Dermis microvascular lymphatic vessel endothelial cell (primary cell): ENCODE results near the gene TST. TPM values are rescaled to one million over a fixed set of nuclear protein-coding genes. Genes with fewer than 3 reads are reported as not detected.

Experiments
- DNase-seq, 2 donors: peaks; one replicate each; pipeline versions ENCODE4 v3.0.0 to v3.0.0-alpha.2; 2010; ENCODE audit warnings: low read depth in 2 of 2
- total RNA-seq: library from RNA; depleted of rRNA; stranded (reverse); fragments of >200 nt; gene quantifications from 2 replicates; pipeline ENCODE4 v1.2.1, GENCODE V29; 2014

TST gene
- 50.2 and 62.0 TPM in 2 replicates for total RNA-seq

DNA sequence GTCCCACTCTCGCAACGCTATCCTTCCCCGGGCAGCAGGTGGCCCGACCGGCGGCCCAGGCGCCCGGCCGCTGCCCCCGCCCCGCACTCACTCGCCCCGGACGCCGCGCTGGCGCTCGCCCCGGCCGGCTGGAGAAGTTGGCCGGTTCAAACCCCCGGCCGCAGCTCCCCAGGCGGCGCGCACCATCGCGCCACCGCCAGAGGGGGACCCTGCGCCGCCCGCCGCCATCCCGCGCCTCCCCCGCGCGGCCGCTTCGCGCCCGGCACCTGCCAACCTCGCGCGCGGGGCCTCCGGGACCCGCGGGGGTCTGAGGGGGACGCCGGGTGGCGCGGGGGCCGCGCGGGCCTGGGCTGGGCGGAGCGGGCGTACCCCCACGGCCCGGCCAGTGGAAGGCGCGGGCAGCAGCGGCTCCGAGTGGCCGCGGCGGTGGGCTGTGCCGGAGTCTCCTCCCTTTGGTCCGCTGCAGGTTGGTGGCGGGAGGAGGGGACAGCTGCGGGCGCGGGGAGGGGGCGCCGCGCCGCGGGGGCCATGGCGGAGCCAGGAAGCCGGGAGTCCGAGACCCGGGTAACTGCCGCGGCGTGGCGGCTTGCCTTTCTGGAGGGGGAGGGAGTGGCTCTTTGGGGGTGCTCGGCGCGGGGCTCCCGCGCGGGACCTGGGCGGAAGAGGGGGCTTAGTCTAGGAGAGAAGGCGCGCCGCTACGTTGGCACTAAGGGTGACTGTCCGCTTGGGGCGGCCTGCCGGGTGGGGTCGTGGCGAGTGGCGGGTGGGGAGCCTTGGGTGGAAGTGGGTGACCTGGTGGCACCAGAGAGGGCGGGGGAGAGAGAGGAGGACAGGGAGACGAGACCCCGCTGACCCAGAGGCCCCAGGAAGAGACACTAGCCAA, at the start of gene TST, which contains the start of gene MPST:
Gene TST (minus strand): TSS at position 139 of the 883 bp plus-strand sequence. CDS start 715 bp downstream, outside the sequence.
Gene MPST (plus strand): TSS at position 434 of the 883 bp plus-strand sequence. CDS start 95 bp downstream, at position 529.
- peak; percentile 49 to 87 for DNase-seq

DNA sequence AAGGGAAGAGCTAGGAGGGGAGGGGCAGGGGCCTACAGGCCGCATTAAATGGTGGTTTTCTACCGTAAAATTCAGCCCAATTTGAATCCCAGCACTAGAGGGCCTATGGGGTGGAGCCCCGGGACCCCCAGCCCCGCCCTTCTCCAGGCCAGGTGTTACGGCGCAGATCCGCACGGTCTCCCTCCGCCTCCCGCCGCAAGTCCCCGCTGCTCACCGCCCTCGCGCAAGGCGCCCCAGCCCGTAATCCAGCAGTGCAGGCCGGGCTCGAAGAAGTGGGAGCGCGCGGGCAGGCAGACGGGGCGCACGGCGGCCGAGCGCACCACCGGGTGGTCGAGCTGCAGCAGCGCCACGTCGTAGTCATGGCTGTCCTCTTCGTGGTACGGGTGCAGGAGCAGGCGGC, 49.6 kb upstream of the TST start:
- no peak for DNase-seq

DNA sequence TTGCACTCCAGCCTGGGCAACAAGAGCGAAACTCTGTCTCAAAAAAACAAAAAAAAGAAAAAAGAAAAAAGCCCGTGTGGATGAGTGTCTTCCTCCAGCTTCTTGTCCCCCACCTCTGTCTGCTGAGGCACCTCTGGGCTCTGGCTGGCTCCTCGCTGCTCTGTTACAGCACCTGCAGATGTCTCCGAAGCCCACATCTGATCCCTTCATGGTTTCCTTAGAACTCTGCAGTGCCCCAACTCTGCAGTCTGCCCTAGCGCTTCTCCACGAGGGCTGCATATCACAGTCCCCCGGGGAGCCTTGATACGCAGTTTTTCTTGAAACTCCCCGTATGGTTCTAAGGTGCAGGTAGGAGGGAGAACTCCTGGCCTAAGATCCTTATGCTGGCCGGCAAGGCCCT, 48.2 kb upstream of the TST start:
- no peak for DNase-seq

DNA sequence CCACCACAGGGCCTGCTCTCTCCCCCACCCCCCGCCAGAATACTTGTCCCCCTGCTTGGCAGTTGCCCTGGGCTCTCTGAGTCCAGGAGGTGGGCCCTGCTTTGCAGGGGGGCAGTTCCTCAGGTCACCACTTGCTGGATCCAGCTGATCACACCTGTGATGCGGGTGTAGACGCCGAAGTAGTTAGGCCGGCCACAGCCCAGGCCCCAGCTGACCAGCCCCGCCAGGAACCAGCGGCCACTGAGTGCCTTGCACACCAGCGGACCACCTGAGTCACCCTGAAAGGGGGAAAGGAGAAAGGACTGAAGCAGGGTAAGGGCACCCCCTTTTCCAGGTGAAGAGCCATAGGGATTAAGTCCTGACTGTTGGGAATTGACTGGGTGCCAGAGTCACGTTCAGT, 46.7 kb upstream of the TST start:
- no peak for DNase-seq

DNA sequence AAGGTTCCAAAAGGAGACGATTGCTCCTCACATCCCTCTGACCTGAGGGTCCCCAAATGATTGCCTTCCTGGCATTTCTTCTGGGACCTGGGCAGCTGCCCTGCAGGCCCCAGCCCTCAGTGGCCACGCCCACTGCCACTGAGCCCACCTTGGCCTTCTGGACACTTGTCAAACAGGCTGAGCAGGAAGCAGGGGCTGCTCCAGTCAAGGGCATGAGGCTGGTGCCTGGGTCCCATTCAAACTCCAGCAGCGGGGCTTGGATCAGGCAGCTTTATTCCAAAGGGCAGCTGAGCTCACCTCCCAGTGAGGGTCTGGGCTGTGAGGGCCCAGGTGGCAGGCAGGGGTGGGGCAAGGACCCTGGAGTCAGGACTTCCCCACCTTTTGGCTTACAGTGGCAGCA, 45.9 kb upstream of the TST start:
- no peak for DNase-seq

DNA sequence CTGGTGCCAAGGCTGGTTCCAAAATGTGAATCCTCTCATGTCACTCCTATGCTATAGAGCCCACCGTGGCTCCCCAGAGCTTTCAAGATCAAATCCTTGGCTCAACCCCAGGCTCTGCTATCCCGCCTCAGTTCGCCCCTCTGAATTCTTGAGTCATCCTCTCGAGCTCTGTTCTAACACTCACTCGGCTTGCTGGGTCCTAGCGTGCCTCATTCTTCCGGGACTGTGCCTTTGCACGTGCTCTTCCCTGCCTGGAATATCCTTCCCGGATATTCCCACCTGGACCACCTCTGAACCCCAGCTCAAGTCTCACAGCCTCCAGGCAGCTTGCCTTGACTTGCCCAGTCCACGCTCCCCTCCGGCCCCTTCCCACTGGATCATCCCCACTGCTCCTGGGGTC, 45.3 kb upstream of the TST start:
- no peak for DNase-seq

DNA sequence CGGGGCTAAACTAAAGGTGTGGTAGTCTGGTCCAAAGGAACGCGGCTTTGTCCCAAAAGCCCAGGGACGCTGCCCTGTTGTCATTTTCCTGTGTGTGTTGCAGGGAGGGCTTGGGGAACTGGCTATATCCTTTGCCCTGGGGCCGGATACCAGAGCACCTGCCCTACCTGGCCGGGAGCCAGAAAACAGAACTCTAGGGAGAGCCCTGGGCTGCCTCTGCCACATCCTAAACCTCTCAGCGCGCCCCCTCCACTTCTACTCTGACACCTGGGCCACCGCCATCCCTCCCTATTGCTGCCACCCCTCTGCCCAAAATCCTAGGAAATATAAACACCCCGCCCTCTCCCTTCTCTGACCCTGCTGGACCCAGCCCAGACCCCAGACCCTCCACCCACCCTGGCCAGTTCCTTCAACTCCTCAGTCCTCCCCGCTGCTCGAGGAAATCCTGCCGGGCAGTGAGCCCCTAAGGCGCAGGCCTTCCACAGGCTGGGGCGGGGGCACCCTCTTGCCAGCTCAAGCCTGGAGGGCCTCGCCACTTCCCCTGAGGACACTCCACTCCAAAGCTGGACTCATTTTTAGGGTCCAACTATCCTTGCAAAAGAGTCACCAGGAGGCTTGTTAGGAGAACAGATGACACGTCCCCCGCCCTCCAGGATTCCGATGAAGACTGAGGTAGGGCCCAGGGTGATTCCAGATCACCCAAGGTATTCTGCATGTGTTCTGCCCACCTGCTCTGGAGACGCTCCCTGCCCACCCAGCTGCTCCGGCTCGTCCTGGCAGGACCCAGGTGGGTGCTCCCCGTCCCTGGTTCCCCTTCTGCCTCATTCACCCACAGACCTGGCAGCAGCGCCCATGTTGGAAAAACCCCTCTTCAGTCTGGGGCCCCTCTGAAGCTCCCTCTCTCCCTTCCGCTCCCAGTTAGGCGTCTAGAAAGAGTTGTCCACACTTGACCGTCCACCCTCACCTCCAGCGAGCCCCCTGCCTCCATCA, 44.5 kb upstream of the TST start:
- no peak for DNase-seq

DNA sequence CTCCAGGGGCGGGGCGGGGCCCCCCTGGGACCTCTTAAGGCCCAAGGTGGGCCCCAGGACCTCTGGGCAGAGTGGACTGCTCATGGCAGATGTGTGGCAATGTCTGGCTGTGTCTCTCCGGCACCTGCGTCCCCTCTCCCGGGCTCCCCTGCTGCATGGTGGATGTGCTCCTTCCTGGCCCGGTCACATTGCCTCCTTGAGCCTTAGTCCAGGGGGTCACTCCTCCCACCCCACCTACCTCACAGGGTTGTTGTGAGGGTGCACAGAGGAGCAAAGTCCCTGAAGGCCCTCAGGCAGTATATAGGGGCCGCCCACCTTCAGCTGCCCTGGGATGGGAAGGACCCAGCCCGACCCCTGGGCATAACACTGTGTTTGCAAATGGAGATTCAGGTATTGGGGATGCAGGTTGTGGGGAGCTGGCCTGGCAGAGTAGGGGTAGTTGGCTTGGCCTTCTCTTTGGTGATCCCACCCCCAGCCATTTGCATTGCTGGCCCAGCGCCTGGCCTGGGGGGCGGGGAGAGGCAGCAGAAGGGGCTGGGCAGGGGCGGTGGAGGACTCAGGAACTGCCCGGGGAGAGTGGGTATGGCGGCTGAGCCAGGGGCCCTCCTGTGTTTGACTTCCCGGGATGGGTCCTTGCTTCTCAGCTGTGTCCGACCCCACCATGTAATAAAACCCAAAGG, 43.6 kb upstream of the TST start:
- no peak for DNase-seq

DNA sequence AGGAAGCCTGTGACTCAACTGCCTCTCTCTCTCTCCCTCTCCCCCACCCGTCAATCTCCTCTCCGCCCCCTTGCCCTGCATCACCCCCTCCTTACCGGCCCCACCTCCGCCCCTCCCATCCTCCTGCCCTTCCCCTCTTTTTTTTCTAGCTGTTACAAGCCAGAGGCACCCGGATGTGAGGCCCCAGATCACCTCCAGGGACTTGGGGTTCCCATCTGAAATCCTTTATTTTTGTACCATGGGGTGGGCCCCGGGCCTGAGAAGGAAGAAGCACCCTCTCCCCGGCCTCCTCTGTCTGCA, 43.1 kb upstream of the TST start:
- DNase-seq, result no peak

DNA sequence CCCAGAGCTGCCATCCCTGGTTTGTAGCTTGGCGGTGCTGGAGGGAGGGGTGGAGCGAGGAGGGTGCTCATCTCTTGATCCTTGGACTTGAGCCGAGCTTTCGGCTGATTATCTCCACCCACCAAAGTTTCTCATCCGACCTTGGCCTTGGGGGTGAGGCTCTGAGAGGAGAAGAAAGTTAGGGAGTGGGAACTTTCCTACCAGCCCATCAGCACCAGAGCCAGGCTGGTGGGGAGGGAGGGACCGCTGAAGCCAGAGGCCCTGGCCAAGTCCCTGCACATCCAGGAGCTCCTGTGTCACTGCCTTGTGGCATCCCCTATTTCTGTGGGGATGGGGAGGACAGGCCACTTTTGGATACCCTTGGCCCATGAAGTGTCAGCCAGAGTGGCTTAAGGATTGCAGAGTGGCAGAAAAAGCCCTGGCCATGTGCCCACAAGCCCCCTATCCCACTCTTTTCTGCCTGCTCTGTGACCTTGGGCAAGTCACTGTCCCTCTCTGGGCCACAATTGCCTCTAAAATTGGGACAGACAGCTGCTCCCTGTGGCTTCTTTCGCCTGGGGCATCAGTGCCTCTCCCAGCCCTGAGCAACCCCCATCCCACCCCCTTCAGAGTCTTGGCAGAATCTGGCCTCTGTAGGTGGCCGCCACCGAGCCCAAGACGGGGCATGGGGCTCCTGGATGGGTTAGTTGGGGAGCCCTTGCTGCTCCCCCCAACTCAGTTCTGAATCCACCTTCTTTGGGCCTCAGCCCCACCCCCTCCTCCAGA, 42.5 kb upstream of the TST start:
- no peak for DNase-seq

DNA sequence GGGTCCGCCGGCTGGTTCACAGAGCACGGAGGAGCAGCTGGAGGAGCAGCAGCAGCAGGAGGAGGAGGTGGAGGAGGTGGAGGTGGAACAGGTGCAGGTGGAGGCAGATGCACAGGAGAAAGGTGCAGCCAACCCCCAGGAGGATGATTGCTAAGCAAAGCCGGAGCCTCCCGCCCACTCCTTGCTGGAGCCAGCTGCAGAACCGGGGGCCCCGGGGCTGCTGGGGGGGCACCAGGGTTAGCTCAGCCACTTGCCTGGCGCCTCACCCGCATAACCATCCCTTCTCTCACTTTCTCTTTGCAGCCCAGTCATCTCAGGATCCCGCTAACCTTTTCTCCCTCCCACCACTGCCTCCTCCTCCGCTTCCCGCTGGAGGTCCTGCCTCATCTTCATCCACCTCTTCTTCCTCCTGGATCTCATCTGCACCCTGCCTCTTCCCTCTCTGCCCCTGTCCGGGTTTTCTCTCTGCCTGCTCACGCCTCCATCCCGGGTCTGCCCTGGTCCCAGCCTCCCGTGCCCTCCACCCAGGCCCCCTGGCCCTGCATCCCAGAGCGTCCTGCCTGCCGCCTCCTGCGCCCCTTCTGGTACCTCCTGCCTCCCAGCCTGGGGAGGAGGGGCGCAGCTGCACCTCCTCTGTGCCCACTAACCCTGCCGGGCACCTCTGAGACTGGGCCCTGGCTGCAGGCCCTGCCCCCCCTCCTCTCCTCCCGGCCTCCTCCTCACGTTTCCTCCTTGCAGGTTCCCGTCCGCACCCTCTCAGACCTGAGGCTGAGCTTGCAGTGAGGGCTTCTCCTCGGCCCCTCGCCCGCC, 41.8 kb upstream of the TST start:
- DNase-seq, result no peak

DNA sequence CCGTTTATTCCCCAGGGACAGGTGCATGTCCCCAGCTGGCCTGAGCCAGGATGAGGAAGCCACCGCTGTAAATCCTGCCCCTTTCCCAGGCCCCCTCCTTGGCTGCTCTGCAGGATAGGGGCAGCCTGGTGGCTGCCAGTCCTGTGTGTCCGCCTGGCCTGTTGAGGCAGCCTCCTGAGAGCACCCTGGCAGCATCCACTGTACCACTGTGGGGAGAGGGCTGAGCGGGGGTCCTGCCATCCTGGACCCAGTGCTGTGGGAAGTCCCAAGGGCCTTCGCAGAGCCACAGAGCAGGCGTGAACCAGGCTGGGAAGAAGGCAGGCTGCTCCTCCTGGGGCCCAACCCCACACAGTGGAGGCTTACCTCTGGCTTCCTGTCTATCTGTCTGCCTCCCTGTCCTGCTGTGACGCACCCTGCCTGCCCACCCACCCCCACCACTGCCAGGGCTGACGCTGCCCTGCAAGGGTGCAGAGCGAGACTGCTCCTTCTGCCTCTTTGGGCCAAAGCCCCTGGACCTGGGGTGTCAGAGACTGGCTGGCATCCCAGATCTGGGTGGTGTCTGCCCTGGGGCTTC, 40.7 kb upstream of the TST start:
- DNase-seq, result no peak

DNA sequence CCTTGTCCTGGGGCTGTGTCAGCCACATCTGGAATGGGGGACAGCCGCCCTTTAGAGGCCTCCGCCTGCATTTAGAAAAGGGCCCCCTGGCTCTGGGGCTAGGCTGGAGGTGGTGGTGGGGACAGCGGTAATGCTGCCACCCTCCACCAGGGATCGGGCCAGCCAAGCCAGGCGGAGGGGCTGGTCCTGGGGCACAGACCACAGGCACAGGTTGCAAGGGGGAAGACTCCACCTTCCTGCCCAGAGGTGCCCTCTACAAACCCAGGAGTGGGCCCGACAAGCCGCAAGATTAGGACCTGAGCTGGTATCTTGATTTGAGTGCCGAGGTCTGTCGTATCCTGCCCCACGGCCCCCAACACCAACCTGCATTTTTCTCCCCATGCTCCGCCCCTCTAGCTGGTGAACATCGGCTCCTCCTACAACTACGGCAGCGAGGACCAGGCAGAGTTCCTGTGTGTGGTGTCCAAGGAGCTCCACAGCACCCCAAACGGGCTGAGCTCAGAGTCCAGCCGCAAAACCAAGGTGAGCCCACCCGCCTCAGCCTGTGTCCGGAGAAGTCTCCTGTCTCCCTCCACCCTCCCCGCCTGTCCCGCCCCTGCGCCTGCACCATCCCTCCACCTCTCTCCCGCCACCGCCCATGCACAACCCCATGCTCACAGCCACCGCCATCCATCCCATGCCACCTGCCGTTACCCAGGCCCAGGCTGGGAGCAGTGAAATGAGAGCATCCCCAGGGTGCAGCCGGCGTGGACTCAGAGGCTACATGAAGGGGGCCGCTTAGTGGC, 39.9 kb upstream of the TST start:
- DNase-seq, result no peak

DNA sequence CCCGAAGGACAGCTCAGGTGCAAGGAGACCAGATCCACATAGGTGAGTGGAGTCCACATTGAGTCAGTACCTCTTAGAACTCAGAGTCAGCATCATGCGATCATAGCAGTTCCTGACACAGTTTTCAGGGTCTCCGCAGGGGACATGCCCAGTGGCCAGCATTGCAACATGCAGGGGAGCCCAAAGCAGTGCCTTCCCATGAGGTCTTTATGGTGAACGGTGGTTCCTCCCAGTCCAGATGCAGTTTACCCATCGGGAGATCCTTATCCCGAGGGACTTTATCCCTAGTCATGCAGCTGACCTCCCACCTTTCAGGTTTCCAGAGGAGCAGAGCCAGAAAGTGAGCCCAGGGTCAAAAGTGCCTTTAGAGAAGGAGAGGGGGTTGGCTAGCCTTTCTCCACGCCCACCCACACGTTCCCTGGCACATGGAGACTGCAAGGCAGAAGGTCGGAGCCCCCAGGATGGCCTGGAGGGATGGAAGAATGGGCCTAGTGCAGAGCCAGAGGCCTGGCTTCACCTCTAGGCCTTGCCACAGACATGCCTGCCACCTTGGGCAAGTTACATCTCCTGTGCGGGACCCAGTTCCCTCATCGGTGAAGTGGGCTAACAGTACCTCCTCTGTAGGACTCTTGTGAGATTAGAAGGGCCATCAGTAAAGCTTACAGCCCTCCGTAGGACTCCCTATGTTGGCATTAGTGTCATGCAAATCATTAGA, 38.7 kb upstream of the TST start:
- DNase-seq, result no peak

DNA sequence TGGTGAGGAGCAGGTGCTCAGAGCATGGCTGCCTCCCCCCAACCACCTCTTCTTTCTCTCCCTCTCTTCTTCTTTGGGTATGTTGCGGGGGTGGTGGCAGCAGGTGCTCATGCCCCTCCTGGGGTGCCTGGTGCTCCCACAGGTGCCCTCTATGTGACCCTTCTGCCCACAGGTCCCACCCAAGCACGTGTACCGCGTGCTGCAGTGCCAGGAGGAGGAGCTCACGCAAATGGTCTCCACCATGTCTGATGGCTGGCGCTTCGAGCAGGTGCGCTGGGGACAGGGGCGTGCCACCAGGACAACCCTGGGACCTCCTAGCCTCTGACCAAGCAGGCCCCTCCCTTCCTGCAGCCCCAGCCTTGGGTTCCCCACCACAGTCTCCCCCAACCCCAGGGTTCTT, 38.0 kb upstream of the TST start:
- no peak for DNase-seq

DNA sequence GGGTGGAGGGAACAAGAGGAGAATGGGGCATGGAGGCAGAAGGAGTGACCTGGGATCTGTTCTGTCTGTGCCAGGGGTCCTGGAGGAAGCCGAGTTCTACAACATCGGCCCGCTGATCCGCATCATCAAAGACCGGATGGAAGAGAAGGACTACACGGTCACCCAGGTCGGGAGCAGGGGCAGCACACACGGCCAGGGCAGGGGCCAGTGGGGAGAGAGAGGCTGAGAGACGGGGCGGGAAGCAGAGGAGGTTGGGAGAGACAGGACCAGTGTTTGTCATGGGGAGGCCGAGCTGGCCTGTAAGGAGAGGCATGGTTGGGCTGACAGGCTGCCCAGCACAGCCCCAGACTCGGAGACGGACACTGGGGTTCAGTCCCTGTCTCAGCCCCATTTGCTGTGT, 37.0 kb upstream of the TST start:
- no peak for DNase-seq

DNA sequence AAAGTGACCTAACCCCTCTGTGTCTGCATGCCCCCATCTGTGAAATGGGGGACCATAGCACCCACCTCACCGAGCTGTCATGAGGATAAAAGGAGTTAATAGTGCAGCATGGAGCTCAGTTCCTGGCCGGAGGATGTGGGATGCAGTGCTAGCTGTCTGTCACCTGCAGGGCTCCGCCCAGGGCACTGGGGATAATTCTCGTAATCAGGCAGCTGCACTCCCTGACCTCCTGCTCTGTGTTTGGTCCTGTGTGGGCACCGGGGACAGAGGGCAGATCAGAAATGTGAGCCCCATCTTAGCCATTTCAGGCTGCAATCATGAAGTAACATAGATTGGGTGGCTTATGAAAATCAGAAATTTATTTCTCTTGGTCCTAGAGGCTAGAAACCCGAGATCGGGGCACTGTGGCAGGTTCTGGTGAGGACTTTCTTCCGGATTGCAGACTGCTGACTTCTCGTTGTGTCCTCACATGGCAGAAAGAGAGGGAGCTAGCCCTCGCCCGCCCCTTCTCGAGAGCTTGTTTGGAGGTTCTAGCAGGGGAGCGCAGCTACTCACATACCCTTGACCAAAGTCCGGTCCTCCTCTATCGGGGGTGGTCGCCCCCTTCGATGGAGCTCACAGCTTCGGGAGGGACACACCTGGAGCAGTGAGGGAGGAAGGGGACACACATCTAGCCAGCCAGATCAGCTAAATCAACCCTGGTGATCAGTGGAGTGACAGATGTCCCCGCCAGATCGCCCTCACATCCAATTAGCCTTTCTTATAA, 35.5 kb upstream of the TST start:
- DNase-seq, result no peak

DNA sequence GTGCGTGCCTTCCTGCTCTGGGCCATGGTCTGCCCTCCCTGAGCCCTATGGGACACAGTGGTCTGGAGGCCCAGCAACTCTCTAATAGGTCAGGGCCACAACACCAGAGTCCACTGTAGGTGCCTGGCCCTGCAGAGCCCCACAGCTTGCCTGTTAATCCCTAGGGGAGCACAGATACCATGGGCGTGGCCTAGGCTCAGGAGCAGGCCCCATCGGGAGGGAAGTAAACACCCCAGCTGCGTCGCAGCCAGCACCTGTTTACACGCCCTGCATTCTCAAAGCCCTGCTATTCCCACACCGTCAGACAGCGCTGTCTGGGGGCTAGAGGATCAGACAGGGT, 34.8 kb upstream of the TST start:
- DNase-seq, result no peak
